GM18520 (cell line): Measurements from ENCODE around the gene PTPRN2.
"Not testable (repeated sequence)": the region's sequence is repeated elsewhere in the genome, so short reads cannot be mapped to it uniquely, and the experiment has no call there.

Source experiments
- ATAC-seq: cut with Tn5 transposase; IDR thresholded peaks from one replicate; pipeline ENCODE4 v1.9.1; 2021; ENCODE audit not compliant: unreplicated experiment

The PTPRN2 gene

DNA sequence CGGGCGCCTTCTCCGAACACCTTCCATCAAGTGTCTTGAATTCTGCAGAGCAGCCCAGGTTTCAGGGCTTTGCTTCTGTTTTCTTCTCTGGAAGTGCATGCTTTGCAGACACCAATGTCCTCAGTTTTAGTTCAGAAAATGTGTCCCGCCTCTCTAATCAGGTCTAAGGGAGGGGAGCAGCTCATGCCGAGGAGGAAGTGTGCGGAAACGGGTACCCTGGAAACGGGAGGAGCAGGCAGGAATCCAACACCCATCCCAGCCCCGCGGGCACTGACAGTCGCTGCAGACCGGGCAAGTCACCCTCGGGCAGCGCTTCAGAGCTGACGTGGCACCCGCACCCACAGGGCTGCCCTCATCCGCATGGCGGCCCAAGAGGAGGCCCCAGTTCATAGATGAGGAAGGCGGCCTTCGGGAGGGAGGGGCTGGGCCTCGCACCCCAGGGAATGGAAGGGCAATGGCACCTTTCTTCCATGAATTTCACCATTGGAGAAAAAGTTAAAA lies 912.1 kb downstream of the PTPRN2 start:
- ATAC-seq: no peak

DNA sequence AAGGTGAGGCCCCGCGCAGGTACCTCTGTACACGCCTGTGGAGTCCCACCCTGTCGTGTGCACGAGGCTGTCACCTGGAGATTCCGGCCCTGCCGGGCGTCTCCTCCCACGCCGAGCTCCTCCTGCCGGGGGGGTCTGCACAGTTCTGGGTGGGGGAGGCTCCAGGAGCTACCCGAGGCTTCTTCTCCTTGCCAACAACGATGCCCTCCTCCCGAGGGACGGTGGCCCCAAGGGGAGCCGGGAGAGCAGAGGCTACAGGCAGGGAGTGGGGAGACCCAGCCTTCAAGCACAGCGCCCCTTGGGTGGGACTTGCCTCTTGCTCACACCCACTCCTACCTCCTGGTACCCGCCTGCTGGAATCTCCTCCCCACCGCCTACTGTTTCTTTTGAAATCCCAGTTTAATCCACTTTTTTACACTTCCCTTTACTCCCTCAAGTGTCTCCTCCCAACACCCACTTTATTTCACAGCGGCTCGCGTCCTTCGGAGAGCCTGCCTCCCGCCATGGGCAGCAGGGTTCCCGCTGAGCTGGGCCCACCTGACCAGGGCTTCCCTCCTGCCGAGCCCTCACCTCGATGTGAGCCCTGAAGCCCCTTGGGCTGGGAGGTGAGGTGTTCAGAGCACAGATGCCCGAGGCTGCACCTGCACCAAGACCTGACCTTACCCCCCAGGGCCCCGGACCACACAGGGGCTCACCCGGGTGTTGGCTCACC lies 912.8 kb downstream of the PTPRN2 start:
- ATAC-seq: no peak

DNA sequence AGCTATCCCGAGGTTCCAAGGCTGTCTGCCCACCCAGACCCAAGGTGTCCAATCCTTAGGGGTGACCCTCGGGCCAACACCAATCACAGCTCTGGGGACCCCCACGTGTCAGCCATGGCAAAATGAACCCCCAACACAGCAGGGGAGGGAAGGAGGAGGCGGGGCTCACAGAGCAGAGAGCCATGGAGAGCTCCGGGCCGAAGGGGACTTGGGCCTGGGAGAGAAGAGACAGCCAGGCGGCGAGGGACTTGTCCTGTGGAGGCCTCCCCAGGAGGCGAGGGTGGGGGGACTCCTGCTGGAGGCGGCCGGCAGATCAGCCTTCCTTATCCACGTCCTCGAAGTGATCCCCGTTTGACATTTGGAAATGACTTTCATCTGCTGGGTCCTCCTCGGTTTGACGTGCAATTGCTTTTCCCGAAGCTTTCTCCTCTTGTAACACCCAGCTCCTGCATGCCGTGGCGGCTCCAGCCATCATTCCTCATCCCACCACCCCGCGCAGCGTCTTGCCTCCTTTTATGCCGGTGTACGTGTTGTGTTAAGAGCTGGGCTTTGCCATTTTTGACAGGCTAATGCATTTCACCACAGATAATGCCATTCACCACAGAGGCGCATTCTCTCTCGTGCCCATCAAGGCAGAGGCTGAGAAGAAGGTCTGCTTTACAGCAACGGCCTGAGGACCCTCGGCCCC lies 913.5 kb downstream of the PTPRN2 start:
- no peak for ATAC-seq

DNA sequence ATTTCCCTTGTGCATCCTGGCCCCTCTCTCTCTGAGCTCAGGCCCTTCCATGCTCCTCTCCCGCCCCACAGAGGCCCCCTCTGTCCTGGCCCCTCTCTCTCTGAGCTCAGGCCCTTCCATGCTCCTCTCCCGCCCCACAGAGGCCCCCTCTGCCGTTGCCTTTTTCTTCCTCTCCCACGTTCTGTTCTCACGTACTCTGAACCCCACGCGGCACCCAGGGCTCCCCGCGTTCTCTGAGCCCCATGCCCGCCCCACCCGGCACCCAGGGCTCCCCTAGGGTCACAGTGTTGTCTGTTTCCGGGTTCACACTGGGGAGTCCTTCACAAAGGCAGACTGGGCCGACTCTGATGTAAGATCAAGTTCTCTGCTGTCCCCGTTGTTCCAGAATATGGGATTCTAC lies 914.0 kb downstream of the PTPRN2 start:
- ATAC-seq: no peak

DNA sequence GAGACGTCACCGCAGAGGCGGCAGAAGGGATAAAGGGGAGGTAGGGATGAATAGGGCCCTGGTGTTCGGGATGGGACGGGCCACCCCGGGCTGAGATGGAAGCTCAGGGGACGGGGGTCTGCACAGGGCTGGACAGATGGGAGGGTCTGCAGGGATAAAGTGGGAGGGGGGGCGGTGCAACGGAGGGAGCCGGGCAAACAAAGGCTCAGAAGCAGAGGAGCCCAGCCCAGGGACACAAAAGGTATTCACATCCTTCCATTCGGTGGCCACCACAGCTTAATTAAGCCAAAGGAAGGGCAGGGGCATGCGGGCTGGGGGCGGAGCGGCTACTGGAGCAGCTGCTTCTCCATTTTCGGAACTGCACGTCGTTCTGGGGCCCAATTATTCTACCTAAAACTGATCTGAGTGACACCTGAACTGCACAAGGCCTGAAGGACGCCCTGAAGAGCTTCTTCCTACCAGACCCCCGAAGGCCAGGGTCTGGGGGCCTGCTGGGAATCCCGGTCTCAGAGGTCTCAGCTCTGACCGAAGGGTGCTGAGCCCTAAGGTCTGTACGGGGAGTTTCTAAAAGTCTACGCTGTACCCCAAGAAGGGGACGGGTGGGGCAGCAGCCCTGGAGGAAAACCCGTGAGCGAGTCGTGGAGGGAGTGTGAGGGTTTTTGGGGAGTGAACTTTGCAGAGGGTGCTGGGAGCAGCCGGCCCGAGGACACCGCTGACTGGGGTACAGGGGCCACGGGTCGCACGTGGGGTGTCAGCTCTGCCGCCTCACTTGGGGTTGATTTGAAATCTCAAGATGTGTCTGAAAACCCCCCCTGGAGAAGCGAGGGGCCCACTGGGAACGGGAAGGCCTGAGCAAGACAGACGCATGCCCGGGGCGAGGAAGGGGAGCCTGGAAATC lies 916.0 kb downstream of the PTPRN2 start:
- ATAC-seq: no peak

DNA sequence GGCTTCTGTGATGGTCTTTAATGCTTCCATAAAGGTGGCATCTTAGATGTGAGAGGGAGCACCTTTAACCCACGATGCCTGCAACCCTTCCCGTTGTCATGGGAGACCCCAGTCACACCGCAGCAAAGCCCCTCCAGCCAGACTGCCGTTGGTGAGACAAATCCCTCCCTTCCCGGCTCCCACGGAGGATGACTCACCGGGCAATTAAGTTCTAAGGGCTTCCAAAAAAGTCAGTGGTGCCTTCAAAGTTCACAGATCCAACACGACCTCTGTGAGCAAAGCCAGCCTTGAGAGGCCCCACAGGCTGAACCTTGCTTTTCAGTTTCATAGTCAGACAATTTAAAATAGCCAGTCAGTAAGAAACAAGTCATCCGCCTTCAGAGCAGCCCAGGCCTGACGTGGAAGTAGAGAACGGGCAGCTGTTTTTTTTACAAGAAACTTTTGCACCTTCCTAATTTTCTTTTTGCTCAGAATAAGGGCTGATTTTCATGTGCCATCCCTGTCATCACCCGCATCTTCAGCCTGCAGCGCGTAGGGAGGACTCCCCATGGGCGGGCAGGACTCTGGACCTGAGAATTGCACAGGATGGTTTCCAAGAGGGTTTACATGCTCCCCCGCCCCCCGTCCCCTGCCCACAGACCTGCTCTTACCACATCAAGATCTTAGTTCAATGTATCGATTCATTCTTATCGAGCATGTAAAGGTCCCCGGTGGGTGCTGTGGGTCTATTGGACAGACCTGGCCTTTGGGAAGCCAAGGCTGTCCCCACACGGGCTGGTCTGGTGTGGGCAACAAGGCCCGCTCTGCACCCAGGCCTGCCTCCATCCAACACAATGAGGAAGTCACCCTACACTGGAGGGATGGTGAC lies 916.9 kb downstream of the PTPRN2 start:
- ATAC-seq: no peak

DNA sequence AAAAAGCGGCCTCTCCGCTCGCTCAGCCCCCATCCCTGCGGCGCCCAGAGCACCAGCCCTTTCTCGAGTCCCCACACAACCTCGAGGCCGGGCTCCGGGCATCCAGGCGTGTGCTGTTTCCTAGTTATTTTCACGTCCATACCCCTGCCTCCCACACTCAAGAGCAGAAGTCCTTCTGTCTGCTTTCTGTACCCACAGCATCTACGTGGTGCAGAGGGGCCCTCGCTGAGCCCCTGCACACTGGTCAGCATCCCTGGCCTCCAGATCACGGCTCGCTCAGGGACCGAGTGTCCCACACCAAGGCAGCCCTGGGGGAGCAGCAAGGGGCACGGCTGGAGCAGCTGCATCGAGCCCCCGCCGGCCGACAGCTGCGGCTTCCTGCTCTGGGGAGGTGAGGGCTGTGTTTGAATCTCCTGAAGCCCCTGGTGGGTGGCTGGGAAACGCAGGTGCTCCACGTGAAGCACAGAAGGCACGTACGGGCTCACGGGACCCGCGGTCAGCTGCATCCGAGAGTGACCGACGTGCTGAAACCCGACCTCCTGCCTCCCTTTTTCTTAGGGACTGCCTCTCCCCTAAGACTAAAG lies 917.8 kb downstream of the PTPRN2 start:
- no peak for ATAC-seq

DNA sequence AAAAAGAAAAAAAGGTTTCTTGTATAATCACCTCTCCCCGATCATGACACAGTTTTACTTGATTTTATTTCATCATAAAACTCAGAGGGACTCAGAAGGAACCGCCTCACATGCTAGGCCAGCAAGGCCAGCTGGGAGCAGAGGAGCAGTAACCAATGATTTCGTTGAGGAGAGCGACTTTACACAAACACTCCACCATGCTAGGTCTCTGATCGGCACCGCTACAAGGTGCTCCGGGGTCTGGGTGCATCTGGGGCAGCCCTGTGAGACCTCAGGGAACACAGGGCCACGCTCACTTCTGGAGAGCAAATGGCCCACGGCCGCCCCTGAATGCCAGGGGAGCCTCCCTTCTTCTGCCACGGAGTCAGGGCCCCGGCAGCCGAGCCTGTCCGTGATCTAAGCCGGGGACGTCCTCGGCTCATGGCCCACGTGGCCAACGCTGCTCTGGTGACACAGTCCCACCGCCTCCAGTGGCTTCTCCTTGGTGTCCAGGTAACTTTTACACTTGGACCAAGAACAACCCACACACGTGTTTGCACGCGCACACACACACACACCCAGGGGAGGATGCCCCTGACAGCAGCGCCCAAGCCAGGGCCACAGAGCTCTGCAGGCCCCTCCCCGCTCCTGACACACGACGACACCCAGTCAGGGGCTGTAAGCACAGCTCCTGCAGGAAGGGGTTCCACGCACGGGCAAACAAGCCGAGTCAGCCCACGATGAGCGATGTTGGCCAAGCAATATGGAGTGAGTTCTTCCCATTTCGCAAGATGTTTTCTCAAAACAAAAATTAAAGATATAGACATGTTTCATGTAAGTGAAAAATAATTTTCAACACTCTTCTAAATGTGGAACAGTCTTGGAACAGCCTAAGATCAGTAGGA lies 918.5 kb downstream of the PTPRN2 start:
- no peak for ATAC-seq

DNA sequence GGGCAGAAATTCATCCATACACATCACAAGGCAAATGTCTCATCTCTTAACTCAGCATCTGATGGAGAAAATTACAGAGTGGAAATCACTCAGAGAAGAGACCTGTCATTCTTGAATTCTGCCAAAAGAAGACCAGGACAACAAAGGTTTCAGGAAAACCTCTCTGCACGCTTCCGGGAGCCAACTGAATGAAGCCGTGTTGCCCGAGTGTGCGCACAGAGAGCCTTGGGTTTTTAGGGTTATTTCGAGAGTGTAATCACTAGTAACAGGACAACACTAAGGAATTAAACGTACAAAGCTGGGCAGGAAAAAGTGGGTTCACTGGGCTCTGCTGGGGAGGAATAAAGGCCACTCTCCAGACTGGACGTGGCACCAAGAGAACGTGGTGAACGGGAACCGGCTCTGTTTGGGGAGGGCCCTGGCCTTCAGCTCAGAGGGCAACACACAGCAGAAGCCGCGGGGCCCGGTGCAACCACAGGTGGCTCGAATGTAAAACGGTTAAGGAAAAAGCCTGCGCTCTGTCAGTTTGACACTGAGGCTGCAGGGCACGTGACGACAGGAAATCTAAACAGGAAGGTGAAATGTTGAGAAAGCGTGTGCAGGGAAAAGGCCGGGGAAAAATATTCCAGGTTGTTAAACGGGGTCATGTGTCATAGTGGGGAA lies 919.3 kb downstream of the PTPRN2 start:
- ATAC-seq: no peak

DNA sequence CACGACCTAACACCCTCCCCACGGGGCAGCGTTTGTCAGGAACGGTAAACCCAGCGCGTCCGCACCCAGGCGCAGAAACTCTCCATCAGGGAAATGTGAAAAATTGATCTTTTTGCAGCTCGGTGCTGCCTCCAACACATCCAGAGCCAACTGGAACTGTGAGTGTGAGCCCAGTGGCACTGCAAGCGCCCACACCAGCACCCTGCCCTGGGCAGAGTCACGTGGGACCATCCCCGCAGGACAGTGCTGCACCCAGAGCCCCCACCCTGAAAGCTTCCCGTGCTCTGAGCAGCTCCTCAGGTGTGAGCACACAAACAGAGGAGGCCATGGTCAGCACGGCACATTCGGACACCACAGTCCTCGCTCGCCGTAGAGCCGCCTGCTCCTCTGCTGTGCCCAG lies 919.9 kb downstream of the PTPRN2 start:
- ATAC-seq: no peak

DNA sequence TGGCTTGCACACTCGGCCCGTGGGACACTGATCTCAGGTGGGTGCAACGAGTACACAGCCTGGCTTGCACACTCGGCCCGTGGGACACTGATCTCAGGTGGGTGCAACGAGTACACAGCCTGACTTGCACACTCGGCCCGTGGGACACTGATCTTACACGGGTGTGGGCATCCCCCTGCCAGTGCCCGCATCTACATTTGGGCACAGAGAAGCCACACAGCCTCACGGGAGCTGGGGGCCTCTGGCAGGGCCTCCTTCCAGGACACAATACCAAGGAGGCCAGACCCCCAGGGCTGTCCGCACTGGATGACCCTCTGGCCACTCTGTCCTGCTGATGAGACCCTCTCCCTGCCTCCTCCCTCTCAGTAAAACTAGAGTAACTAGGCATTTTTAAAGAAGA lies 920.4 kb downstream of the PTPRN2 start:
- ATAC-seq: no peak

DNA sequence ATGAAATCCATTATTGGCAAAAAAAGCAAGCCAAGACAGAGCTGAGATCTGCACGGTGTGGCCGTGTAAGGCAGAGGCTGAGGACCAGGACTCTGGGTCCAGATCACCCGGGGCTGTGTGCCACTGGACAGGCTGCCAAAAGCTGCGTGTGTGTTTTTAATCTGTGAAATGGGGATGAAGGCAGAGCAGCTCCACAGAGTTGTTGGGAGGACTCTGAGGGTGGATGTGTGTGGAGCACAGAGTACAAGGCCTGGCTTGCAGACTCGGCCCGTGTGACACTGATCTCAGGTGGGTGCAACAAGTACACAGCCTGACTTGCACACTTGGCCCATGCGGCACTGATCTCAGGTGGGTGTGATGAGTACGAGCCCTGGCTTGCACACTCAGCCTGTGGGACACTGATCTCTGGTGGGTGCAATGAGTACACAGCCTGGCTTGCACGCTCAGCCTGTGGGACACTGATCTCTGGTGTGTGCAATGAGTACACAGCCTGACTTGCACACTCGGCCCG lies 921.0 kb downstream of the PTPRN2 start:
- no peak for ATAC-seq

DNA sequence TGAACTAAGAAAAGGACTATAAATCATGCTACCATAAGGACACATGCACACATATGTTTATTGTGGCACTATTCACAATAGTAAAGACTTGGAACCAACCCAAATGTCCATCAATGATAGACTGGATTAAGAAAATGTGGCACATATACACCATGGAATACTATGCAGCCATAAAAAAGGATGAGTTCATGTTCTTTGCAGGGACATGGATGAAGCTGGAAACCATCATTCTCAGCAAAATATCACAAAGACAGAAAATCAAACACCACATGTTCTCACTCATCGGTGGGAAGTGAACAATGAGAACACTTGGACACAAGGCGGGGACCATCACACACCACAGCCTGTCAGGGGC lies 922.0 kb downstream of the PTPRN2 start:
- not testable (repeated sequence) for ATAC-seq

DNA sequence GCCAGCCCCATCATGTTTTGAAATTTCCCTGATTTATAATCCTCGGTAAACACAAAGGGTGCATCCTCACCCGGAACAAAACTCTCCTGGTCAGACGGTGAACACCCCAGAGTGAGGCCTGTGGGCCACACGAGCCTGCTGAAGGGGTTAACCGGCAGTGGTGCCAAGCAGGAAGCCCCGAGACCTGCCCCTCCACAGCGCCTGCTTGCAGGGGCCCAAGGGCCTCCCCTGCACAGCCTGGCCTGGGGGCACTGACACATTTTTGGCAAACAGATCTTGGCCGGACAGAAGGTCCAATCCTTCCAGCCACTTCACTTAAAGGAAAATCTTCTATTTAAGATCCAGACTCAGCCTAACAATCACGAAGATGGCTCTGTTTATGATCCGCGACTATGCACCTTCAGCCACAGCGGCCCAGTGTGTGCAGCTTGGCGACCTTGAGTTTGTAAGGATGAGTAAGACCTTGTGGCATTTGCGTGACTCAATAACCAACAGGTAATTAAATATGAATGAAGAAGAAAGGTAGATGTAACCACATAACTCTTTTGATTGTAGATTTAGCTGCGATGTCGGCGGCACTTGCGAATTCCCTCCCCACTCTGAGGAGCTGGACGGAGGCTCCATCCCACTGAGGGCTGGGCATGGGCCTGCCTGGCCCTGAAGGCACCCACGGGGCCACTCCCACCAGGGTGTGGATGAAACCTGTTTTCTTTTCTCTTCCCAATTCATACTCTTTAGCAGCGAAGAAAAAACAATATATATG lies 922.6 kb downstream of the PTPRN2 start:
- ATAC-seq: no peak

DNA sequence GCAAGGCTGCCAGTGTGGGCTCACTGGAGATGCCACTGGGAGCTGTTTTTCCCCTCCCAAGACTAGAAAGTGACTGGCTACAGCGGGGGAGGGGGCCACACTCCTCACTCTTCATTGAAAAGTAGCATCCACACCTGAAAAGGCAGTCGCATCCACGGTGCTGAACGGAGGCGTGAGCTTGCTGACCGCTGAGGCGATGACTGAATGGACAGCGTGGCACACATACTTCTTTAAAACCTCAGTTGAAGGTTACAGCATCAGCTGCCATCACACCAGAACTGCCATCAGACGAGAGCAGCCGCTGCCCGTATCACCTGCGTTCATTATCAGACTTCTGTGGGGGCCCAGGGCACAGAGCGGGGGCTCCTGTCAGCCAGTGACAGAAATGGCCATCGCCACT lies 923.6 kb downstream of the PTPRN2 start:
- ATAC-seq: no peak

DNA sequence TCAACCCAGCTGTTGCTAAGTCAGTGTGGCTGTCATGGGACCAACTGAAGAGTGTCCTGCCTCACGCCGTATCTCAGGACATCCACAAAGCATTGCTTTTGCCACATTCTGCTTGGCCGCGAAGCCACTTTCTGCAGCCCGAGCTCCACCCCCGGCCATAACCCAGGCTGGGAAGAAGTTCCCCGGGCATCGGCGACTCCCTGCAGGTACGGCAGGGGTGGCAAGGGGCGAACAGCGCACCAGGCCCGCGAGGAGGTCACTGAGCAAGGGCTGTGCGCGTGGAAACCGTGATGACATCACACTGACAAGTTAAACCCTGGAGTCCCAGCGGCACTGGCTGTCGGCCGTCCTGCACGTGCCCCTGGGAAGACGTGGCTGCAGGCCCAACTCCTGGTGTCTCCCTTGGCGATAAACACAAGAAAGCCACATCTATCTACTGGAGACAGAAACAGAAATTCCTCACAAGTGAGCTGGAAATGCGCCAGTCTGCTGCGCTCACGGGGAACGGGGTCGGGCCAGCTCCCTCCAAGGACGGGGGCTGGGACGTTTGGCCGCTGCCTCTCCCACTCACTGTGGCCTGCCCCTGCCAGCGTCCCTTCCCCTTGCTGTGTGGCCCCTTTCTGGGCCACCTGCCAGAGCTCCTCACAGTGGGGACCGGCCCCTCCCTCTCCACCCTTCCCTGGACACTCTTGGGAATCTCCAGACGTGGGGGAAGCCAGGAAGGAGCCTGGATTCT lies 924.5 kb downstream of the PTPRN2 start:
- ATAC-seq: no peak

DNA sequence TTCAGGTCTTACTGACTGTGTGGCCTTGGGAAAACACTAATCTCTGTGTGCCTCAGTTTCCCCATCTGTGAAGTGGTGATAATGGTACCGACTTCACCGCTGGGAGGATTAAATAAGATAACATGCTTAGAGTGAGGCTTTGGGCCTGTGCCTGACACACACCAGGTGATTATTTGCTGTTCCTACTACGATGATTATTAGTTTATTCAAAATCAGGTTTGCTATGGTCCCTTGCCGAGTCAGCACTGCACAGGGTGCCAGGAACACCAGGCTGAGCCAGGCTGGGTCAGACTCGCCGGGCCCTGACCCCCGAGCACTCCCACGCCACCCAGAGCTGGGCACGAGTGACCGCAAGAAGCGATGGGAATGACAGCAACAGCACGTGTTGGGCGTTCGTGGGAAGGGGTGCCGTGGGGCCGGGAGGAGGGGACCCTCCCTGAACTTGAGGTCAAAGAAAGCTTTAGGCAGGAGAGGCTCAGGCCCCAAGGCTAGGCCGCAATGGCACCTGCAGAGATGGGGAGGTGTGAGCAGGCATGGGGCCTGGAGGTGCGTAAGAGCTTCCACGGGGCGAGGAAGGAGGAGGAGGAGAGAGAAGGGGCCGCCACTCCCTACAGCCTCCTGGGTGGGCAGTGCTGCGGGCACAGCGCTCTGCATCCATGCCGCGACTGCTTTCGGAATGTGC lies 925.4 kb downstream of the PTPRN2 start:
- ATAC-seq: no peak
